ENCODE measurements around the gene PRDM11. TPM values are rescaled to one million over a fixed set of nuclear protein-coding genes. Genes with fewer than 3 reads are reported as not detected.

PRDM11 gene
- total RNA-seq, 1 experiment from 2014 or later, result 2.7 TPM

- DNase-seq (ENCODE audit: low read depth), result no peak
Measured at GRCh38 chr11:45263773-45264172, 117.3 kb downstream of the PRDM11 start.

- peak; percentile 82 for DNase-seq (ENCODE audit: low read depth)
Measured at GRCh38 chr11:45264839-45265515, 118.5 kb downstream of the PRDM11 start.

GRCh38 chr11:45265969-45266675 lies 119.7 kb downstream of the PRDM11 start:
- DNase-seq (ENCODE audit: low read depth), result no peak

GRCh38 chr11:45266676-45267020 lies 120.2 kb downstream of the PRDM11 start:
- no peak for DNase-seq (ENCODE audit: low read depth)

GRCh38 chr11:45267052-45267451 lies 120.6 kb downstream of the PRDM11 start:
- DNase-seq (ENCODE audit: low read depth), result no peak

GRCh38 chr11:45267652-45268299 lies 121.3 kb downstream of the PRDM11 start:
- DNase-seq (ENCODE audit: low read depth), result no peak

GRCh38 chr11:45269678-45270077 lies 123.2 kb downstream of the PRDM11 start:
- no peak for DNase-seq (ENCODE audit: low read depth)

GRCh38 chr11:45270946-45271716 lies 124.7 kb downstream of the PRDM11 start:
- no peak for DNase-seq (ENCODE audit: low read depth)

- no peak for DNase-seq (ENCODE audit: low read depth)
Measured at GRCh38 chr11:45272701-45273100, 126.3 kb downstream of the PRDM11 start.

- no peak for DNase-seq (ENCODE audit: low read depth)
Measured at GRCh38 chr11:45273509-45273908, 127.1 kb downstream of the PRDM11 start.

- DNase-seq (ENCODE audit: low read depth), result no peak
Measured at GRCh38 chr11:45274206-45274605, 127.8 kb downstream of the PRDM11 start.

- no peak for DNase-seq (ENCODE audit: low read depth)
Measured at GRCh38 chr11:45275828-45276227, 129.4 kb downstream of the PRDM11 start.

- no peak for DNase-seq (ENCODE audit: low read depth)
Measured at GRCh38 chr11:45278714-45279113, 132.3 kb downstream of the PRDM11 start.

- no peak for DNase-seq (ENCODE audit: low read depth)
Measured at GRCh38 chr11:45279645-45280044, 133.2 kb downstream of the PRDM11 start.

- DNase-seq (ENCODE audit: low read depth), result peak; percentile 37
Measured at GRCh38 chr11:45280449-45280848, 134.0 kb downstream of the PRDM11 start.

- DNase-seq (ENCODE audit: low read depth), result no peak
Measured at GRCh38 chr11:45282081-45282480, 135.6 kb downstream of the PRDM11 start.

Other genes with a start within 250 kb of the PRDM11 start
- gene TP53I11, start 195.8 kb upstream of the PRDM11 start, total RNA-seq (2014; rRNA removed; shearing (Covaris generic)), result 10.1 and 11.2 TPM in 2 replicates
- gene SYT13, start 139.7 kb downstream of the PRDM11 start, total RNA-seq (2014; rRNA removed; shearing (Covaris generic)), result 0.91 and 2.6 TPM in 2 replicates

All from Daoy (cell line).